Stomach (tissue), 9 donors: ENCODE measurements around the gene JCHAIN. TPM values are rescaled to one million over a fixed set of nuclear protein-coding genes. Genes with fewer than 3 reads are reported as not detected.

Experiments used
- DNase-seq, 2 donors: peaks; one replicate each; pipeline versions ENCODE4 v3.0.0 to v3.0.0-alpha.2; 2013 to 2019
- H3K27ac ChIP-seq, 5 donors: fragments of 200-600 bp in 4 of 5; sonication (generic) in 4 of 5; one replicate each; pipeline ENCODE4 v1.5.1; 2013 to 2019; ENCODE audit warnings: mild to moderate bottlenecking in 1 of 5, moderate library complexity in 1 of 5
- H3K27me3 ChIP-seq, 3 donors: fragments of 200-600 bp; sonication (generic); one replicate each; pipeline ENCODE4 v1.5.1; 2017 to 2019; ENCODE audit warnings: mixed run types in 1 of 3
- H3K36me3 ChIP-seq, 4 donors: fragments of 200-600 bp; sonication (generic); 1 replicate in 3 of 4; 2 replicates in 1 of 4; pipeline ENCODE4 v1.5.1; 2016 to 2019
- H3K4me1 ChIP-seq, 4 donors: fragments of 200-600 bp; sonication (generic); one replicate each; pipeline ENCODE4 v1.5.1; 2016 to 2019
- H3K4me3 ChIP-seq, 4 donors: fragments of 200-600 bp; sonication (generic) in 3 of 4; one replicate each; pipeline ENCODE4 v1.5.1; 2016 to 2019; ENCODE audit warnings: mild to moderate bottlenecking in 1 of 4
- H3K9me3 ChIP-seq, 4 donors: fragments of 200-600 bp; sonication (generic); one replicate each; pipeline ENCODE4 v1.5.1; 2016 to 2019
- EP300 ChIP-seq: sonication (generic); formaldehyde crosslinking; IDR thresholded peaks from one replicate; pipeline ENCODE4 v1.6.1; 2017; ENCODE audit warnings: antibody characterized with exemption
- POLR2A ChIP-seq, 4 donors: fragments of 450-650 bp; IDR thresholded peaks; one replicate each; pipeline ENCODE4 v1.6.1; 2016; ENCODE audit warnings: antibody characterized with exemption in 4 of 4, control low read depth in 2 of 4, mild to moderate bottlenecking in 1 of 4, moderate library complexity in 1 of 4
- POLR2AphosphoS5 ChIP-seq, 3 donors: sonication (generic); formaldehyde crosslinking; IDR thresholded peaks; one replicate each; pipeline ENCODE4 v1.6.1; 2016; ENCODE audit warnings: antibody characterized with exemption in 3 of 3
- WGBS, 5 donors: extraction: QIAGEN DNeasy Blood & Tissue Kit in 3 of 5; methylation state at CpG; one replicate each; pipeline versions ENCODE4 v1.1.5 to v1.1.7; 2013 to 2018; 5-methylcytosine and 5-hydroxymethylcytosine counted together
- intact Hi-C: fragments of 100-400 bp; cut with DNase I; formaldehyde crosslinking; loops from one replicate; pipeline ENCODE4 v1.15.1; 2023; ENCODE audit warnings: low total_unique reads
- polyA plus RNA-seq, 3 donors: library from polyadenylated mRNA; stranded (reverse); fragments of 200-250 nt; gene quantifications; one replicate each; pipeline ENCODE4 v1.2.3, GENCODE V29; 2013
- small RNA-seq, 4 donors: library from RNA; depleted of rRNA; stranded (forward); fragments of <200 nt; gene quantifications; one replicate each; pipeline ENCODE3, GENCODE V24; 2016
- total RNA-seq, 5 donors: library from RNA; depleted of rRNA; stranded (reverse); fragments of >200 nt; gene quantifications; one replicate each; pipeline versions ENCODE4 v1.1.0 to v1.2.3, GENCODE V29; 2014 to 2016
- TF ChIP-seq, protein P1 (sequence below), 7 experiments: fragments of 450-650 bp in 4 of 7; fragments of 200-600 bp in 3 of 7; sonication (generic) in 3 of 7; IDR thresholded peaks; one replicate each; pipeline ENCODE4 v1.5.1; 2016 to 2019; ENCODE audit warnings: antibody characterized with exemption in 7 of 7, control low read depth in 2 of 7, mild to moderate bottlenecking in 1 of 7
- donor health status: healthy with polysubstance abuse.
- donor health status: Bipolar disorder and iron deficiency.
- donor health status: healthy.

Gene JCHAIN
- total and polyA plus RNA-seq, 8 donors, result 5.5 to 284 (median 41.9) TPM

DNA sequence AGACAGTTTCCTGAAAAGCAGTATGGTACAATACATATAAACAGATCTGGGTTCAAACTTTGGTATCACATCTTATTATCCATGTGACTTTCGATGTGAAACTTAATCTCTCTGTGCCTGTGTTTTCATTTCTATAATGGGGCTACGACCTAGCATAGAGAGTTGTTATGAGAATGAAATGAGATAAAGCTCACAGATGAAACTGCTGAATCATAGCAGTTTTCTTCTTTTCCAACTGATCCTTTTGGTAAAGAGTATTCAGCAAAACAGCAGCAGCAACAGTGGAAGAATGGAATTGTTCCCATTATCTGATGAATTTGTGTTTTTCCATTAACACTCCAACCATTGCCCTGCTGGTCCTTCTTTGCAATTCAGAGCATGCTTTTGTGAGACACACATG, 58.0 kb downstream of the JCHAIN start:
- H3K27ac ChIP-seq, result no peak overlapping the region
- no peaks in the 10 kb centered on the region for H3K27me3 ChIP-seq
- intact Hi-C loops, result no loop called here
- WGBS, 5 donors, result 45 to 65% (median 58%) methylated on average over 2 of the region's 2 CpGs
- H3K4me3 ChIP-seq, result no peak overlapping the region
- H3K4me1 ChIP-seq, result peaks cover 0 to 7% (median 2%) of the 10 kb centered on the region in 4 donors
- TF ChIP-seq, protein P1, sequence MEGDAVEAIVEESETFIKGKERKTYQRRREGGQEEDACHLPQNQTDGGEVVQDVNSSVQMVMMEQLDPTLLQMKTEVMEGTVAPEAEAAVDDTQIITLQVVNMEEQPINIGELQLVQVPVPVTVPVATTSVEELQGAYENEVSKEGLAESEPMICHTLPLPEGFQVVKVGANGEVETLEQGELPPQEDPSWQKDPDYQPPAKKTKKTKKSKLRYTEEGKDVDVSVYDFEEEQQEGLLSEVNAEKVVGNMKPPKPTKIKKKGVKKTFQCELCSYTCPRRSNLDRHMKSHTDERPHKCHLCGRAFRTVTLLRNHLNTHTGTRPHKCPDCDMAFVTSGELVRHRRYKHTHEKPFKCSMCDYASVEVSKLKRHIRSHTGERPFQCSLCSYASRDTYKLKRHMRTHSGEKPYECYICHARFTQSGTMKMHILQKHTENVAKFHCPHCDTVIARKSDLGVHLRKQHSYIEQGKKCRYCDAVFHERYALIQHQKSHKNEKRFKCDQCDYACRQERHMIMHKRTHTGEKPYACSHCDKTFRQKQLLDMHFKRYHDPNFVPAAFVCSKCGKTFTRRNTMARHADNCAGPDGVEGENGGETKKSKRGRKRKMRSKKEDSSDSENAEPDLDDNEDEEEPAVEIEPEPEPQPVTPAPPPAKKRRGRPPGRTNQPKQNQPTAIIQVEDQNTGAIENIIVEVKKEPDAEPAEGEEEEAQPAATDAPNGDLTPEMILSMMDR (IDR thresholded peaks at IDR 0.05), result no peak
- no peak for TF ChIP-seq EP300
- TF ChIP-seq POLR2AphosphoS5 (IDR thresholded peaks at IDR 0.05), result no peak
- no peak for TF ChIP-seq POLR2A (IDR thresholded peaks at IDR 0.05)
- no peak for DNase-seq
- no peaks in the 10 kb centered on the region for H3K9me3 ChIP-seq
- H3K36me3 ChIP-seq, result no peaks in the 10 kb centered on the region

DNA sequence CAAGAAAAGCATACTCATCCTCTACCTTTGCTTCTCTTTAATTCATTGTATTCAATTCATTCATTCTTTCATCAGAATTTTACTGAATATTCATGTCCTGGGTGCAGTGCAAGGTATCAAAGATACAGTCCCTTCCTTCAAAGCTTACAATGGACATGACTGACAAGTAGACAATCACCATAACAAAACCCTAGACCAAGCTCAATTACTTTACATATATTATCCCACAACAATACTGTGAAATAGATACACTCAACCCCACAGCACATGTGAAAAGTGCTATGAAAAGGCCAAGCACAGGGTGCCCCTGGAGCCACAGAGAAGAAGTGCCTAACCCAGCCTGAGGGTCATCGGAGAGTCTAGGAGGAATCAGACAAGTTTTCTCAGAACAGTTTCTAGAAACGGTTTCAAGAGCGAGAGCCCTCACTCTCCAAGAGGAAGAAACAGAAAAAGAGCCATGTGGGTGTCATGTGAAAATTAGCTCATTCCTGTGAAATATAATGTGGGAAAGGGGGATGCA, 58.9 kb downstream of the JCHAIN start:
- Histone ChIP-seq H3K27ac (no peak overlapping the region), H3K27me3 (no peaks in the 10 kb centered on the region), H3K4me3 (no peak overlapping the region), H3K36me3 (no peaks in the 10 kb centered on the region), H3K9me3 (no peaks in the 10 kb centered on the region), H3K4me1 (no peaks in the 10 kb centered on the region)
- intact Hi-C loops, result no loop called here
- TF ChIP-seq, protein P1 (IDR thresholded peaks at IDR 0.05), result no peak
- TF ChIP-seq EP300, result no peak
- DNase-seq, result no peak
- 87 to 96% (median 91%) methylated on average over 3 of the region's 3 CpGs for WGBS, 5 donors

DNA sequence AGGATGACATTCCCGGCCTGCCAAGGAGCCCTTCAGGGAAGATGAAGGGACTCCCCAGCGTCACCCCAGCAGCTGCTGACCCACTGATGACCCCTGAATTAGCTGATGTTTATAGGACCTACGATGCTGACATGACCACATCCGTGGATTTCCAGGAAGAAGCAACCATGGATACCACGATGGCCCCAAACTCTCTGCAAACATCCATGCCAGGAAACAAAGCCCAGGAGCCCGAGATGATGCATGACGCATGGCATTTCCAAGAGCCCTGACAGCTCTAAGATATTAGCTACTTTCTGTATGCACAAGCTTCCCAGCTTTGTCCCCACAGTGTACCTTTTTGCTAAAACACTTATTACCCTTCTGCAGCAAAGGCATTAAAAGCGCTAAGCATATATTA, 59.8 kb downstream of the JCHAIN start:
- H3K4me3 ChIP-seq, result no peak overlapping the region
- H3K4me1 ChIP-seq, result no peaks in the 10 kb centered on the region
- H3K27ac ChIP-seq, result no peak overlapping the region
- no peak for DNase-seq
- 75 to 93% (median 79%) methylated on average over 8 of the region's 8 CpGs for WGBS, 5 donors
- TF ChIP-seq POLR2AphosphoS5 (IDR thresholded peaks at IDR 0.05), result no peak
- TF ChIP-seq POLR2A (IDR thresholded peaks at IDR 0.05), result no peak
- no peak for TF ChIP-seq EP300
- TF ChIP-seq, protein P1 (IDR thresholded peaks at IDR 0.05), result no peak
- H3K9me3 ChIP-seq, result no peaks in the 10 kb centered on the region
- no peaks in the 10 kb centered on the region for H3K27me3 ChIP-seq
- intact Hi-C loops, result no loop called here
- no peaks in the 10 kb centered on the region for H3K36me3 ChIP-seq

Small RNA genes within 50 kb of the gene (small RNA-seq; reads per million reads assigned to genes)
- gene RNU6-520P (0 reads per million in 4 donors), gene RNU6-784P (0 reads per million in 4 donors)

Other genes starting within 250 kb of the JCHAIN start
- not detected for gene MUC7, start 194.3 kb downstream of the JCHAIN start, total RNA-seq
- gene MUC7, start 194.3 kb downstream of the JCHAIN start, polyA plus RNA-seq, result not detected
- not detected for gene AMTN, start 147.9 kb downstream of the JCHAIN start, total RNA-seq
- gene AMTN, start 147.9 kb downstream of the JCHAIN start, polyA plus RNA-seq, result under 1 TPM in 1 of 3 donors, not detected in 2; 0.23 TPM
- gene AMBN, start 74.3 kb downstream of the JCHAIN start, total RNA-seq, result not detected
- not detected for gene AMBN, start 74.3 kb downstream of the JCHAIN start, polyA plus RNA-seq
- gene ENAM, start 37.8 kb downstream of the JCHAIN start, total RNA-seq, result 1 to 10 TPM in 1 of 5 donors, under 1 TPM in 2, not detected in 2; 0.14 to 1.7 (median 0.45) TPM
- gene ENAM, start 37.8 kb downstream of the JCHAIN start, polyA plus RNA-seq, result under 1 TPM; 0.20 to 0.92 (median 0.44) TPM
- gene UTP3, start 22.0 kb upstream of the JCHAIN start, total RNA-seq, result 10 to 100 TPM; 11.3 to 22.2 (median 17.5) TPM
- gene UTP3, start 22.0 kb upstream of the JCHAIN start, polyA plus RNA-seq, result 10 to 100 TPM; 16.3 to 20.7 (median 19.5) TPM
- gene RUFY3, start 55.5 kb upstream of the JCHAIN start, total RNA-seq, result 100 to 1,000 TPM in 2 of 5 donors, 10 to 100 TPM in 3; 39.7 to 120 (median 94.5) TPM
- 10 to 100 TPM; 13.2 to 20.4 (median 14.4) TPM for gene RUFY3, start 55.5 kb upstream of the JCHAIN start, polyA plus RNA-seq
- 10 to 100 TPM; 24.0 to 86.5 (median 60.0) TPM for gene GRSF1, start 173.4 kb upstream of the JCHAIN start, total RNA-seq
- 10 to 100 TPM; 40.4 to 61.6 (median 52.9) TPM for gene GRSF1, start 173.4 kb upstream of the JCHAIN start, polyA plus RNA-seq
- gene MOB1B, start 235.9 kb upstream of the JCHAIN start, total RNA-seq, result 10 to 100 TPM in 3 of 5 donors, 1 to 10 TPM in 1, under 1 TPM in 1; 0.87 to 48.8 (median 16.7) TPM
- 1 to 10 TPM; 3.7 to 4.7 (median 4.3) TPM for gene MOB1B, start 235.9 kb upstream of the JCHAIN start, polyA plus RNA-seq